Putamen (tissue), 1 donor: ENCODE measurements around the gene UBE3A.
"Not testable (repeated sequence)": the region's sequence is repeated elsewhere in the genome, so short reads cannot be mapped to it uniquely, and the experiment has no call there.

Experiments used
- DNase-seq: peaks from one replicate; pipeline ENCODE4 v3.0.0-alpha.2; 2016; ENCODE audit warnings: low spot score

UBE3A gene

DNA sequence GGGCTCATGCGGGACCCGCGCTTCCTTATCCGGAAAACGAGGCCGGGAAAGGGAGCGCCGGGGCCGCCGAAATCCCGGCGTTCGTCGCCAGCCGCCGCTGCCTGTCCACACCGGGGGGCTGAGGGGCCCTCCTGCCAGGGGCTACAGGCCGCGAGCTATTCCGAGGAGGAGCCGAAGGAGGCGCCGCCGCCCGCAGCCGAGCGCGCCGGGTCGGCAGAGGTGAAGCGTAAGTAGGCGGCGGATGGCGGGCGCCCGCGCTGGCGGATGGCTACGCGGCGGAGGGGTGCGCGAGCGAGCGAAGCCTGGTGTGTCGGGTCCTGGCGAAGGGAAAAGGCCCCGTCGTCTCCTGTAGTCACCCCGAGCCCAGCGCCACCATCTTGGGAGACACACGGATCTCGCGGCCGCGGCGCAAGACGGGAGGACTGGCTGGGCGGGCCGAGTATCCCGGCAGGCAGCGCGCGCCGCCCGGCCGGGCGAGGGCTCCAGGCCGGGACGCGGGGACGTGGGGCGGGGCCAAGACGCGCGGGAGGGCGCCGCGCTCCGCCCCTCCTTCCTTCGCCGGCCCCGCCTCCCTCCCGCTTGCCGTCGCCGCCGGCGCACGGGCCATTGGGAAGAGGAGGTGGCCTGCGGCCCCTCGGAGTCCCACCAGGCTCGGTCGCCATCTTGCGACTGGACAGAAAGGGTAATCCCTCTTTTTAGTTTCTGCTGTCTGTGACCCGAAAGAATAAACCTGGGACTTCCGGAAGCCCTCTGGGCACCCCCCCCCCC is at the start of gene UBE3A:
UBE3A (minus strand) TSS at position 424 of the 768 bp plus-strand sequence. CDS start 29,917 bp downstream, outside the sequence.
- peak; percentile 95 for DNase-seq

DNA sequence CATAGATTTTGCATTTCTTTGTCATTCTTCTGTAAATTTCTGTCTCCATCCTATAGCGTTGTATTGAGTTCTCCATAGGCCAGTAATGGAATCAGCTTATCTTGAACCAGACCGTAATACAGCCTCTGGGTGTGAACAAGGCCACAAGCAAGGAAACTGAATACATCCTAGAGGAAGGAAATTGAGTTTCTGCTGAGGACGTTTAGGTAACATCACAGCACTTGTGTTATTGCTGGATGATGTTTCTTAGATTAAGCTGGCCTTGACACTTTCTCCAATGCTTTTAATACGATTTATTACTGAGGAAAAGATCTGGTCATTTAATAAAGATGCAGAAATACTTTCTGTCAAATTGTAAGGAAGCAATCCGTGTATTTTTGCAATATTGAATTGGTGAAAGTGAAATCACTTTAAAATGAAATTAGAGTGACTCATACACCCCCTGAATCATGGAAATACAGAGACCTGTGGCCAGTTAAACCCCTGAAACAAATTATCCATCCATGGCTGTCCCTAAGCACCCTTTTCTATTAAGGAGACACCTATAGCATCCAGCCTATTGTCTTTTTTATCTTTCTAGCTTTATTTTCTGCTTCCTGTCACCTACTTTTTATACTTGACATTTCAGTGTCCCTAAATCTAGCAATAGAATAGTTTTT is 48.5 kb upstream of the UBE3A start:
- no peak for DNase-seq

DNA sequence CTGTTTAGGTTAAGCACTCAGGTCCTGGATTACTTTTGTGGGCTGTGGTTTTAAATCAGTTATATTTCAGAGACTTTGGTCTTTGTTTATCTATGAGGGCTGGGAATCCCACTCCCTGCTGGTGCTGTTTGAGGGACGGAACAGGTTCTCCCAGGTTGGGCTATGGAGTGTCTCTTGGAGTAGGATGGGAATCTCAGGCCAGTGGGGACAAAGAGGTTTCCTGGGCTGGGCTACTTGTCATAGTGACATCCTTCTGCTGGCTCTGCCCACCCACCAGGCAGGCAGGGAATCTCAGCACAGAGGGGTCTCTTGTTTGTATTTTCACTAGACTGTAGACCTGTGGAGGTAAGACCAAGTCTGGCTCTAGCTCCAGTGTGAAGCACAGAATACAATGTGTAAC is 47.2 kb upstream of the UBE3A start:
- DNase-seq, result no peak

DNA sequence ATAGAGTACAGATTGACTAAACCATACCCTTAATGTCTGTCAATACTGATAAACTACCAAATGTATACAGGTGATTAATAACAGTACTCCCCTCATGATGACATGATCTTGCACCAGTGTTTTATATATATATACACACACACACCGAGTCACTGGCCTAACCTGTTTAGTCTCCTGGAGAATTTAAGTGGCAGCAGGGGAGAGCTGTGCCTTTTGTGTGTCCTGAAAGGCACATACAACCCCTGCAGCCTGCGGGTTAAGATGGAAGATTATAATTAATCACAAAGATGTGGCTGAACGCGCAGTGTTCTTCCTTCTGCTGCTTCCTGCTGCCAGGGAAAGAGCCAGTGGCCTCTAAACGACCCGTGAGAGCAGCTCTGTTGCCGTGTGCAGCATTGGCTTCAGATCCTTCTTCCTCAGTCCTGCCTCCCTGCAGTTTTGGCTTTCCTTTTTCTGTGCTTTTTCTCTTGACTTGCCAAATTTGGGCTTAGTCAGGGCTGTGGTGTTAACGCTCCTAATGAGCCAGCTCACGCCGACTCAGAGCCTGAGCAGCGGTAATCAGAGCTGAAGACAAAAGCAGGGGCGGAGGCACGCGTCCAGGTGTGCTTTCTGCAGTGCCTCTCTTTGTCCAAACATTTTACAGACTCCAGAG is 42.5 kb upstream of the UBE3A start:
- DNase-seq, result peak; percentile 37

DNA sequence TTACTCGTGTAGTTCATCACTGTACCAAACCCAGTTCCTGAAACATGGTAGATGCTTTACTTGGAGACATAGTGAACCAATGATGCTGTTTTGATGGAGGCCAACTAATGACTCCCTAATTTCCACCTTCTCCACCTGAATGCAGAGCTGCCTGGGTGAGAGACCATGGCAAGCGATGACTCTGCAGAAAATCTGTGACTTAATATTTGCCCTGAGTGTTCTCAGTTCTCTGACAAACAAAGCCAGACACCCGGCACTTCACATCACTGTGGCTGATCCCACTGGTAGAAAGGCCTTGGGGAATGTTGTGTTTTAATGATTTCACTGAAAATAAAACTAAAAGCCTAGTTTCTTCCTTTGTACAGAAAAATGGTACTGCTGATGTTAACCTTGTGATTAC is 39.5 kb upstream of the UBE3A start:
- no peak for DNase-seq

DNA sequence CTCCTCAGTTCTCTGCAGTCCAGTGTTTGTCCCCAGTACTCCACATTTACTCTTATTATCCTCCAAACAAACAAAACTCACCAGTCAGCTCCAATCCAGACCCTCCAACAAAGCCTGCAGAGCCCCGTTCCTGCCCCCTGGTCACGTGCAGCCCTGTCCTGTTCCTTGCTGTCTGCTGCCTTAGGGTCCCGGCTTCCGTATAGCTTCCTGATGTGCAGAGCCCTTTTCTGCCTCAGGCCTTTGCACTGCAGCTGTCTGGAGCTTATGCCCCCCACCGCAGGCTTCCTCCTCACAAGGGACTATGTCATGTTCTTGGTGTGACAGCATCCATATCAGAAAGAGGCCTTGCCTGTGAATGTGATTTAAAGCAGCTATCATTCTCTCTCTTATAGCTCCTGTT is 39.0 kb upstream of the UBE3A start:
- DNase-seq, result no peak

DNA sequence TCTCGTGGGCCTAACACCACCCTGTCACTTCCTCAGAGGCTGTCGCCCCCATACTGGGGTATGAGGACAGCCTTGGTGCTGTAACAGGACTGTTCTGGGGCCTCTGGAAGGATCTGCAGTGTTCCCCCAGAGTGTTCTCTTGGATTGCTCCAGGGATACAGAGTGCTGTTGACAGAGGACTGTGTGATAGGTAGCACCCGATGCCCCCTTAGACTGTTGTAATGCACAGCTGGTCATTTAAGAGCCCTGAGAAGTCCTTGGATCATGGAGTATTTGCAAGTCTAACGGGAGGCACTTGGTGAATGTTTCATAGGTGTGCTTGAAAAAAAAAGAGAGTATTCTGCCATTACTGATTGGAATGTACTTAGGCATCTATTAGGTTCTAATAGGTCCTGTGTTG is 35.4 kb upstream of the UBE3A start:
- DNase-seq, result no peak

DNA sequence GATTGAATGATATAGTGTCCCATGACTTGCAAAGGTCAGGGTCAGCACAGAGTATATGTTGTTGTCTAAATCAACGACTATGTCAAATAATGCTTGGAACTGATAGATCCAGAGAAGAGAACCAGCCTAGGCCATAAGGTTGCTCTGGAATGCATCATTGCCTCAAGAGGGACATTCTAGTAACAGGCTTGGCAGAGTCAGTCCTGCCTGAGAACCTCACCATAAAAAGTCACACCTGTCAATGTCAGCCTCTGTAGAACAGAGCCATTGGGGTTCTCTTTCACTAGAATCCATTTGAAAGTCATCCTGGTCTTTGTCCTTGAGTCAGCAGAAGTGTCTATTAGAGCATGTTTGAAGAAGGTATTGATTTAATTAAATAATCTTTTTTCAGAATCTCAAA is 31.4 kb upstream of the UBE3A start:
- no peak for DNase-seq

DNA sequence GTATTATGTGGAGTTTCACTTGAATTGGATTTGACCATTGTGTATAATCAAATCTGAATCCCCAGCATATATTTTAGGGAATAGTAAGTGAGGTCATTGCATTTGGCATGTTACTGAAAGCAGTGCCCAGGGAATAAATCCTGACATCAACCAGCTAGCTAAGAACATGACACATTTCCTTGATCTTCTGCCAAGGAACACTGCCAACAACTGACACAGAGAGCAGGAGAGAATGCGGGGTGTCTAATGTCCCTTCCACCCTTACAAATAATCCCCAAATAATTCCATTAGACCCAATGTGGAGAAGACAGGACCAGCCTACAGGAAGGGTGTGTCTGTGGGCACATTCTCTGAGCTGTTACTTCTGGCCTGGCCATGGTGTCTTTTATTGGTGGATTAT is 30.6 kb upstream of the UBE3A start:
- no peak for DNase-seq

DNA sequence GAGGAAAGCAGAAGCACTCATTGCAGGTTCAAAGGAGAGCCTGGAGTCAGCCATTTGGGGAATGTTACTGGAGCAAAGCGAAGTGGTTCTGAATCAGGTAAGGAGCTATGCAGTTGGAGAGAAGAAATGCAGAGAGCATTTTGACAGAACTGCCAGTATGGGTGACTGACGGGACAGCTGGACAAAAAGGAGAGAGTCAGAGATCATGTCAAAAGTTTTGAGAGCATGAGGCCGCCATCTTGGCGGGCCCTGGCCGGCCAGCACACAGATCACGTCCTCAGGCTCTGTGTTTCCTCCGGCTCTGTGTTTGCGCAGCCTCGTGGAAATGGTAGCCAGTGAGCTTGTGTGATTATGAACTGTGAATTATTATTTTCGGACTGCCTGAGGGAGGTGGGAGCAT is 29.8 kb upstream of the UBE3A start:
- DNase-seq, result no peak

DNA sequence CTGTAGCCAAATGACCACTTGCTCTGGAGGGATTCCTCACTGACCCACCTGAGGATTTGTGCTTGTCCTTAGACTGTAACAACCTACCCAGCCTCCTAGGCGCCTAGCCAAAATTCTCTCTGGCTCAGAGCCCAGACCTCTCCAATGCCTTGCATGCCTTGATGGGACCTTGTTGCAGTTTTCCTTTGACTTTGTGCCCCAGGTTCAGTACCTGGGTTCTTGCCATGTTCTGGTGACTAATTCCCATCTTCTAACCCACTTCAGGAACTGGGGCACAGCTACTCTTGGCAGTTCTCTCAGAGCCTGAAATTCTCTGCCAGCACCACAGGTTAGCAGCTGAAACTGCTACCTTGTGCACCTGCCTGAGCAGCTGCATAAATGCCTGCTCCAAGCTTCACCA is 27.0 kb upstream of the UBE3A start:
- no peak for DNase-seq

DNA sequence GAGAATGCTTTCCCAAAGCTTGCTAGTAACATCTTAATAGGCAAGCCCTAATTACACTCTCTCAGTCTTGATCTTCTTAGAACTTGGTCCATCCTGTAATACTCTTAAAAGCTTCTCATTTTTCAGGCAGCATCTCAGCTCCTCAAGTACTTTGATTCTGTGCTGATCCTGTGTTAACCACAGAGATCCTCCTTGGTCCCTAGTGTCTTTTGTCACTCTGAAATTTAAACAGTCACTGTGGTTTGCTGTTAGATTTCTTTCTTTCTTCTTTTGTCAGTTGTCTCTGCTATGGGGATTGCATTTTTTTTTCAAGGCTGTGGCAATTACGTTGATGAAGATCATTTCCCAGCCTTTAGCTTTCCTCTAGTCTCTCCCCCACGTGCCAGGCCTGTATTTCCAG is 26.0 kb upstream of the UBE3A start:
- DNase-seq, result no peak

DNA sequence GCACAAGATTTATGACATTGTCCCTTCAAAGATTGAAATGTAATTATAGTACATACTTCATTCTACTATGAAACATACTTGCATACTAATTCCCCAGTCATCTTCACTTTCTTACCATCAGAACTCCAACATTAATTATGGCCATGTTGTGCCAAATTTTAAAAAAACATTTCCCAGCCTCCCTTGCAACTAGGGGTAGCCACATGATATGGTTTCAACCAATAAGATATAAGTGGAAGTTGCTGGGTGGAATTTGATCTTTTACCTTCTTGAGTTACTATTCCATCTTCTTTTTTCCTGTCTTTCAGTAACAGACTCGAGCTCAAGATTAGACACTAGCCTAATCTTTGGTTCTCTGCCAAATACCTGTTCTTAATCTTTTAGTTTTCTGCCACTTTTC is 25.6 kb upstream of the UBE3A start:
- DNase-seq, result no peak

DNA sequence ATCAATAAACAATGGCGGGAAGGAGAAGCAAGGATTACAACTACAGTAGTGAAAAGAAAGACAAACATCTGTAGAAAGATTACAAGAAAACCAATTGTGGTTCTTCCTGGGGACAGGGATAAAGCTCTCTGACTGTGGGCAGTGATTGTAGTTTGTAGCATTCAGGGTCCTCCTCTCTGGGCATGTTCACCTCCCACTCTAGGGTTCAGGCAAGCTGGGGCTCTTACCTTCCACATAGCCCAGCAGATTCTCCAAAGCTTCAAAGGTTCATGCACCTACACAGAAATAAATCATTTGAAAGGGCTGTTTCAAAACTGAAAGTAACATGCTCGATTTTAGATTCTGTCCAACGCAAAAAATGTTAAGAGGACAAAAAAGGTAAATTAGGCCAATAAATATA is 17.4 kb upstream of the UBE3A start:
- no peak for DNase-seq

DNA sequence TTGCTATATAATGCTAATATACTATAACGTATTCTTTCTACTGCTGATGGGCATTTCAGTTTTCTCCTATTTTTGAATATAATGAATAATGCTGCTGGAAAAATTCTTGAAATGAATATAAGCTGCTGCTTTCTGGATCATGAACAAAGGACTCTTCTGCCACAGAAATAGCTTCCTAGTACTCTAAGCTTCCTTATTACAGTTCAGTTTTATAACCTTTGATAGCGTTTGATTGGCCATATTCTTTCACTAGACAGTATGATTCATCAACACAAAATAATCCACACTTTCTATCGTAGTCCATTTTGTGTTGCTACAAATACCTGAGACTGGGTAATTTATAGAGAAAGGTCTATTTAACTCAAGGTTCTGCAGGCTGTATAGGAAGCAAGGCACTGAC is 16.4 kb upstream of the UBE3A start:
- no peak for DNase-seq

DNA sequence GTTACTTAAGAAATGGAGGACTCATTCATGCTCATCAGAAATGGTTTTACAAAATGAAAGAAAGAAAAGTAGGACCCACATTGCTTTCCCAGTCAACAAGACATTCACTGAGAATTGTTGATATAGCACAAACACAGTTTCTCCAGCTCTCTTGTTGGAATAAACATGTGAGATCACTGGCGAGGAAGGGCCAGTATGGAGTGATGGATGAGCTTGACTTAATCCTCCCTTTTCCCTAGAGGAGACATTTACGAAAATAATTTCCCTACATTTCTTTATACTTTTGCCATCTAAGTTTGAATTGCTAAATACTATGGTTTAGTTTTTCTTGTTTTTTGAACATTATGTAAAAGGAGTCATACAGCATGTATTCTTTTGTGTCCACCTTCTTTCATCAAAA is 15.9 kb upstream of the UBE3A start:
- DNase-seq, result no peak

DNA sequence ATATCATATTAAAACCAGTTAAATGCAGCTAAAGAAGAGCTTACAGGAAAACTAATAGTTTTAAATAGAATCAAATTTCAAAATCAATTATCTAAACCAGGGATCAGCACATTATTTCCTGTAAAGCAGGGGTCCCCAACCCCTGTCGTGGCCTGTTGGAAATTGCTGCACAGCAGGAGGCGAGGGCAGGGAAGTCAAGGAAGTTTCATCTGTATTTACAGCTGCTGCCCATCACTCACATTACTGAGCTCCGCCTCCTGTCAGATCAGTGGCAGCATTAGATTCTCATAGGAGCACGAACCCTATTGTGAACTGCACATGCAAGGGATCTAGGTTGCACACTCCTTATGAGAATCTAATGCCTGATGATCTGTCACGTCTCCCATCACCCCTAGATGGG is 14.4 kb upstream of the UBE3A start:
- DNase-seq, result not testable (repeated sequence)

DNA sequence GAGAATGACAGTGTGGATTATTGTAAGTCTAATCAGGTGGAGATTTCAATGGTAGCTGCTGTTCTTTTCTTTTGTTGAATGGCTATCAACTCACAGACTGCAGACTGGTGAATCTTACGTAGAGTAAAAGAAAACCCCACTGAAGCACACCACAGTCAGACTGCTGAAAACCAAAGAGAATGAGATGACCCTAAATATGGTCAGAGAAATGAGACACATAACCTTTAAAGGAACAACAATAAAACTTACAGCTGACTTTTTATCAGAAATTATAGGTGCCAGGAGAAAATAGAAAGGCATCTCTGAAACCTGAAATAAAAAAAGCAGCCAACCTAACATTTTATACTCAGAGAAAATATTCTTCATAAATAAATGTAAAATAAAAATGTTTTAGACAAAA is 12.7 kb upstream of the UBE3A start:
- no peak for DNase-seq

DNA sequence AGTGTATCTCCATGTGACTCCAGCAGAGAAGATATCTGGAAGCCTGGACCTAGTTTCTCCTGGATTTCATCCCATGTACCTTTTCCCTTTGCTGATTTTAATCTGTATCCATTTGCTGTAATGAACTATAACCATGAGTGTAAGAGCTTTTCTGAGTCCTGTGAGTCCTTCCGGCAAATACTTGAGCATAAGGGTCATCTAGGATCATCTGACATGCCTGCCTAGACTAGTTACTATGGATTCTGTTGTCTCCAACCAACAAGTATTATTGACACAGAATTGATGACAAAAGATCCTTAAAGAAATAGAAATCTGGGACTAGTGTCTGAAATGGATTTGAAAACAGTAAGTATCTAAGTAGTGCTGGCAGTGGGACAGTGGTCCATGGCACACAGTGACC is 11.3 kb upstream of the UBE3A start:
- DNase-seq, result no peak

DNA sequence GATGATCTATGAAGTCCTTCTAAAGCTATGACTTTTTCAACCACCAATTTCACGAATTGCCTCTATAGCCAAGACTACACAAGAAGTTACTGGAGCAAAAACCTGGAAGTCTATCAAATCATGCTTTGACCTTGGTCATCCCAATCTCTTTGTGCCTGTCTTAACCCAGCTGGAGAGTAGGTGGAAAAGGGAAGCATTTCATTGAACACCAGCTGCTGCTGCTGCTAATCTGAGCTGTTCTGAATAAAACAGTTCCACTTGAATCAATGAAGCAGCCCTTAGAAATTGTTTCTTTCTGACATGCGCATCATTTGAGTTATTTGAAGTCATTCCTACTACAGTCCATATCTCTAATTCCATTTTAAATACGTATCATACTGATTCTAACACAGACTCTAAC is 7.3 kb upstream of the UBE3A start:
- no peak for DNase-seq

DNA sequence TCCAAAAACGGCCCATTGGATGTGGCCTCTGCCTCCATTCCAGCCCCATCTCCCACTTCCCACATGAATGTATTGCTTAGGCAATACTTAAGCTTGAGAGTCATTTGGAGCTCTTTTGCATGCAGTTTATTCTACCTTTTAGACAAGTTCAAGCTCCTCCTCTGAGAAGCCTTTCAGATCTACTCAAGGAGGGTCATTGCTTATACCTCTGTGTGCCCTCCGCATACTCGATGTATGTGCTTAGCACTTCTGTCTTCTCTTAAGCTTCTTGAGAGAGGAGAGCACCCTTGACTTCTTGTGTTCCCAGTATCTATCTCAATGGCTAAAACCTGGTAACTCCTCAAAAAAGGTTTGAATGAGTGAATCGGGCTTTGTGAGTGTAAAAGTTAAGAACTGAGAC is 6.6 kb upstream of the UBE3A start:
- no peak for DNase-seq

DNA sequence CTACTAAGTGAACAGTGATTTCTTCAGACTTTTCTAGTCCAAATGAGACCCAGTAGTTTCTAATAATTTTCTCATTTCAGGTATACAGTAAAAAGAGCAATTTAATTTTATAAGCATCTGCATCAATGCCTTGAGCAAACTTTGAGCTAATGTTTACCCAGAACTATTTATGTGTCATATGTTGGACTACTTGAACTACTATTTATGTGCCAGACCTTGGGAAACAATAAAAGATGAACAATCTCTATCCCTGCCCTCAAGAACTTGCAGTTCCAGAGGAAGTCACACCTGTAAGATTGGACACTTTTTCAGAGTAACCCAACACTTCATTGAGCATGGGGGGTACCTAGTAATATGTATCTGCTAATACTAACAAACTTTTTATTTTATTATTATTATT is 2.3 kb upstream of the UBE3A start:
- no peak for DNase-seq

DNA sequence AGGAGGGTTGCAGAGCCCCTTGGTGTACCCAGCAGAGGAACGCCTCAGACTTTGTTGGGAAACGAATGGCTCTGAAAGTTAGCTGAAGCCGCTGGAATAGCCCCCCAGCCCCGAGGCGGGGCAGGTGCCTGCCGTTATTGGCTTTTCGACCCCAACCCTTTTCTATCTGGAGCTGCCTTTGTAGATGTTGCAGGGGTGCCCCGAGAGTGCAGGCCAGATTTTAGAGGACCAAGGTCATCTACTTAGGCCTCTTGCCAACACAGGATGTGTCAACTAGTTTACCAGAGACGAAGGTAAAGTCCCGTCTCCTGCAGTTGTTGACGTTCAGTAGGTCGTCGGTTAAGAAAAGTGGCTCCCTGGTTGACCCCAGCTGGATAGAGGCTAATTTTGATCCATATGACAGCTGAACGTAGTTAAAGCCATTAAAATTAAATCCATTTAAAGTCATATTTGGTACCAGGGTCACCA is 579 bp upstream of the UBE3A start:
- DNase-seq, result no peak
